Stimulated activated CD4-positive, alpha-beta T cell treated with anti-CD3 and anti-CD28 coated beads, Interleukin-1b, Interleukin-23, amount 100 ng/mL, for 4 hours (primary cell): Measurements from ENCODE around the gene CLEC2D.
"Not testable (repeated sequence)": the region's sequence is repeated elsewhere in the genome, so short reads cannot be mapped to it uniquely, and the experiment has no call there.

Experiments
- DNase-seq, 2 donors: peaks; one replicate each; pipeline ENCODE4 v3.0.0-alpha.2; 2020; ENCODE audit warnings: low read depth in 2 of 2

CLEC2D gene

DNA sequence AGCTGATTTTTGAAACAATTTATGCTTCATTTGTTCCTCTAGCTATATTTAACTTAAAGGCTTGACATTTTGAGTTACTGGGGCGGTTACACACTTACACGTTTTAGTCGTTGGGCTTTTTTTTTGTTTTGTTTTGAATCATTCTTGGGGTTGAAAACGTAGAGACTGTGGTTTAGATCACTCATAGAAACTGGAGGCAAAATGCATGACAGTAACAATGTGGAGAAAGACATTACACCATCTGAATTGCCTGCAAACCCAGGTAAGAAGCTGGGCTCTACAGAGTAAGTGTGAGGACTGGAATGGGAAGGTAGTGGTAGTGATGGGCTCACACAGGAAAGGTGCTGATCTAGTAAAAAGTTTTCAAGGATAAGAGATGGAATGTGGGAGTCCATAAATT, at the start of gene CLEC2D:
TSS of gene CLEC2D (plus strand) at position 180 of the 400 bp plus-strand sequence. CDS start at position 202, 22 bp downstream.
- DNase-seq, result no peak

DNA sequence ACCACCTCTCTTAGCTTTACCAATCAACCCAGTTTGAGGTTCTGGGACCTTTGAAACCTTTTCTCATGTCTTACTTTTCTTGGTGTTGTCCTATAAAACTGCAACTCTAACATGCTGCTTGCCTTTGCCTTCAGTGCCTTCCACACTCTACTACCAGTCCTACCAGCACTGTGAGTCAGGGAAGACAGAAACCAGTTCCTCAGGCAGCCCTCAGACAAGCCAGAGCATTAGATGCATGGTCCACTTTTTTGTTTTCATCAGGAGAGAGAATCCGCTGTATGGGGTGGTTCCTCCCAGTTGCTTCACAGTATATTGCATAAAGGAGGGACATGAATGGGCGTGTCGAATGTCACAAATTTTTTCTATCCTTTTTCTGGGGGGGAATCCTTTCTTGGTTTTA, 44.5 kb upstream of the CLEC2D start:
- no peak for DNase-seq

DNA sequence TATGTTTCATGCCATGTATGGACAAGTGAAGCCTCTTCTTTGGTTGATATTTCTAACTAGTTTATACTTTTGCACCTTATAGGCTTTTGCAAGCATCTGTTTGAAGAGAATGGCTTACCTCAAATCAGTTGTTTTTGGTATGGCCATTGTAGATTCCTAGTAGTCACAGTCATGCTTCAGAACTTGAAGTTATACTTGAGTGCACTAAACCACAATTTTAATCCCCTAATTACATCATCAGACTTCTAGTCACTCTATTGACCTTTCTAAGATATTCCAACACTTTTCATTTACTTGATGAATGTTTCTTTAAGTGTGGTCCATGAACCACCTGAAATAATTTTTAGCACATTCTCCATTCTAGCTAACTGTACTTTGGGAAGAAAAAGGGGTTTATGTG, 43.2 kb upstream of the CLEC2D start:
- no peak for DNase-seq

GRCh38 chr12:9626821-9627220, 42.7 kb upstream of the CLEC2D start:
- no peak for DNase-seq

GRCh38 chr12:9632766-9633165, 36.7 kb upstream of the CLEC2D start:
- DNase-seq, result no peak

GRCh38 chr12:9634177-9634803, 35.2 kb upstream of the CLEC2D start:
- DNase-seq, result peak; percentile 55 to 85

GRCh38 chr12:9634969-9635754, 34.4 kb upstream of the CLEC2D start:
- no peak for DNase-seq

- DNase-seq, result no peak
Observed at GRCh38 chr12:9636150-9636850, 33.2 kb upstream of the CLEC2D start.

- no peak for DNase-seq
Observed at GRCh38 chr12:9636851-9637206, 32.7 kb upstream of the CLEC2D start.

GRCh38 chr12:9640024-9640423, 29.5 kb upstream of the CLEC2D start:
- no peak for DNase-seq

- DNase-seq, result no peak
Observed at GRCh38 chr12:9642606-9643265, 26.8 kb upstream of the CLEC2D start.

- DNase-seq, result no peak
Observed at GRCh38 chr12:9643266-9643660, 26.2 kb upstream of the CLEC2D start.

DNA sequence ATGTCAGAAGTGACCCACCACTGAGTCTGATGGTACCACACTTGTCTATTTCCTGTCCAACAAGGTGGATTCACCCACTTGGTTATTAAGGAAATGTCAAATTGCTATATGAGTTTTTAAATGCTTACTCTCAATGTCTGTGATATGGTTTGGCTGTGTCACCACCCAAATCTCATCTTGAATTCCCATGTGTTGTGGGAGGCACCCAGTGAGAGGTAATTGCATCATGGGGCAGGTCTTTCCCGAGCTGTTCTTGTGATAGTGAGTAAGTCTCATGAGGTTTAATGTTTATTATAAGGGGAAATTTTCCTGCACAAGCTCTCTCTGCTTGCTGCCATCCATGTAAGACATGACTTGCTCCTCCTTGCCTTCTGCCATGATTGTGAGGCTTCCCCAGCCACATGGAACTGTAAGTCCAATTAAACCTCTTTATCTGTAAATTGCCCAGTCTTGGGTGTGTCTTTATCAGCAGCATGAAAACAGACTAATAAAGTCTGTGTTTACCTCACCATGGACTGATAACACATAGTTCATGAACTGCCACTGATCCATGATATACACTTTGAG, 24.4 kb upstream of the CLEC2D start:
- not testable (repeated sequence) for DNase-seq

DNA sequence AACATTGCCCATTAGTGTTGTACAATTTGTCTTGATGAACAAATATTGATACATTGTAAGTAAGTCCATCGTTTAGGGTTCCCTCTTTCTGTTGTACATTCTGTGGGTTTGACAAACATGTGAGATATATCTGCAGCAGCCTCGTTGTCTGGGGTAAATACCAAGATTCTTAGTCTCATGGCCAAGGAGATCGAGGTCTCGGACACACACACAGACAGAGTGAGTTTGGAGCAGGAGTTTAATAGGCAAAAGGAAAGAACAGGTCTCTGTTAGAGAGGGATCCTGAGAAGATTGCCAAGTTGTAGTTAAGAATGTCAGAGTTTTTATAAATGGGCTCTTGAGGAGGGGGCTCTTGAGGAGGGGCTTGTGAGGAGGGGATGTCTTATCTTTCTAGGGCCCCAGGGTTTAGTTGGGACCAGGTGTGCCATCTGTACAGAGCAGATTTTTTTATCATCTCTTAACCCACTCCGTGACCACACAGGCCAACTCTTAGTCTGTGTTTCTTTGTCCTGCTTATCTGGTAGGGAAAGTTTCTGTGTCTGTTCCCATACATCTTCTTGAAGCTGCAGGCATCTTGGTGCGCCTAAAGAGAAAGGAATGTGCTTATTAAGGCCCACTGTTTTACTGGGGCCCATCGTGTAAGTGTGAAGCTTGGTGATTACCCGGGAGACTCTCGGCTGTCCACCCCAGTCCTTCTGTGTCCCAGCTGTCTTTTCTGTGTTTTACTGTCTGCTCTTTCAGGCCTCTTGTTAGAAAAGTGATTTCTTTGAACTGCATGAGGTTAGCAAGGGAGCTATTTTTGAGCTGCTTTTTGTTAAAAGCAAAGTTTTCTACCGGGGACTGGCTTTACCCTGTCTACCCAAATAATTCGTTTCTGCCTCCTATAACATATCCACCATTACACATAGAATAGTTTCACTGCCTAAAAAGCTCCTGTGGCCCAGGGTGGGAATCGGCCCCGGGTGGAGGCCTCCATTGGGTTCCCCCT, 22.4 kb upstream of the CLEC2D start:
- no peak for DNase-seq

- DNase-seq, result peak; percentile 71 to 89
Observed at GRCh38 chr12:9647825-9648700, 21.4 kb upstream of the CLEC2D start.

DNA sequence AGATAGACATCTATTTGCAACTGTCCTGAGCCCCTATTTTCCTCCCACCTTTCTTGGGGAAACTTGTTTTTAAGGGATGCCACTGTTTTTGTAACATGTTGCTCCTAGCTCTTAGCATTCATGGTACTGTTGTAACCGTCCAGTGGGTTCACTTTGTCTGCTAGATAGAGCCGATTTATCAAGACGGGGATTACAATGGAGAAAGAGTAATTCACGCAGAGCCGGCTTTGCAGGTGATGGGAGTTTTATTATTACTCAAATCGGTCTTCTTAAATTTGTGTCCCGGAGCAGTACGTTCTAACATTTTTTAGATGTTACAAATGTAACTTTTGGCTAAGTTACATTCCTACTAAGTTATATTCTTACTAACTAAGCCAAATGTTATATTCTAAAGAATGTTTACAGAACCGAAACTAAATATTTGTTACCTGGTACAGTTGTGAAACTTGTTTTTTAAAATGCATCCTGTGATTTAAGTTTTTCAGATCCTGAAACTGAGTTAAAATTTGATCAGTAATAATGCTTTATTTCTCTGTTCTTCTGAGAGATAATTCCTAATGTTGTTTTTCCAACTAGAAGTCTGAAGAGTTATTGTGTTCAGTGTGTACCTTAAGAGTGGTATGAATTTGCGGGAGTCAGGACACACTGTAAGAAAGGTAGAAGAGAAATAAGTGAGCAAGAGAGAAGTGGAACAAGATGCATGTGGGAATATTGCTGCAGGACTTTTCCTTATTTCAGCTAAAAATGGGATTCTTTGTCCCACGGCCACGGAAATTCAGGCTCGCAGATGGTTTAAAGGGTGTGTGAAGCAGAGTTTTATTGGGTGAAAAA, 20.6 kb upstream of the CLEC2D start:
- DNase-seq, result no peak

DNA sequence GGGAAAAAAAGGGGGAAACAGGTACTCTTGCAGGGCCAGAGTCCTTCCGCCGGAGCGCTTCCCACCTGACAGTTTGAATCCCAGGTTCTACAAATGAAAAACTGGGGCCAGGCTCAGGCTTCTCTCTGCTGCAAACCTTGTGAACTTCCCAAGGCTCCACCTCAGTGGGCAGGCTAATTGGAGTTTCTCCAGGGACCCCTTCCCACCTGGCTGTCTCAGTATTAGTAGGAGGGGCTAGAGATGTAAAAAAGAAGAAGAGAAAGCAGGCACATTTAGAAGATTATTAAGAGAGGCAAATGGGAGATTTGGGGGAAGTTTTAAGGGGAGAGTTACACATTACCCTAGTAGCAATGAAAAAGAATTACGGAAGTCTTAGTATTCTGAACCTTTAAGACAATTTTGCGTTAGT, 20.0 kb upstream of the CLEC2D start:
- DNase-seq, result no peak

GRCh38 chr12:9650151-9650576, 19.3 kb upstream of the CLEC2D start:
- no peak for DNase-seq

DNA sequence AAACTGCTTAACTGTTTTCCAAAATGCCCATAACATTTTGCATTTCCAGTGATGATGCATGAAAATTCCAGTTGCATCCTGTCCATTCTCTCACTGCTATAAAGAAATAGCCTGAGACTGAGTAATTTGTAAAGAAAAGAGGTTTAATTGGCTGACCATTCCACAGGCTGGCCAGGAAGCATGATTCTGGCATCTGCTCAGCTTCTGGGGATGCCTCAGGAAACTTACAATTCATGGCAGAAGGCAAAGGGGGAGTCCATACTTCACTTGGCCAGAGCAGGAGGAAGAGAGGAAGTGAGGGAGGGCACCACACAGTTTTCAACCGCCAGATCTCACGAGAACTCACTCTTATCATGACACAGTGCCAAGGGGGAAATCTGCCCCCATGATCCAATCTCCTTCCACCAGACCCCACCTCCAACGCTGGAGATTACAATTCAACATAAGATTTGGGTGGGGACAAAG, 18.2 kb upstream of the CLEC2D start:
- DNase-seq, result no peak
